Activated T-helper 2 cell treated with anti-CD3 and anti-CD28 coated beads, Interferon-gamma antibody, Interleukin-2, Interleukin-4, amounts not matched to agents 10 μg/mL and 5 μg/mL and 100 μg/mL, durations not matched to agents 14 hours and 24 hours and 36 hours (primary cell): ENCODE measurements around the gene POTEI. TPM values are rescaled to one million over a fixed set of nuclear protein-coding genes. Genes with fewer than 3 reads are reported as not detected.
"Not testable (repeated sequence)": the region's sequence is repeated elsewhere in the genome, so short reads cannot be mapped to it uniquely, and the experiment has no call there.

Experiments
- DNase-seq: peaks from one replicate; pipeline ENCODE4 v3.0.0; 2021; ENCODE audit warnings: low spot score
- H3K27ac Mint-ChIP-seq: one replicate; pipeline ENCODE4 v1.8.0; 2021; ENCODE audit warnings: mixed read lengths
- H3K27me3 Mint-ChIP-seq: one replicate; pipeline ENCODE4 v1.8.0; 2021; ENCODE audit warnings: low read depth, mixed read lengths
- H3K36me3 Mint-ChIP-seq: one replicate; pipeline ENCODE4 v1.8.0; 2021; ENCODE audit warnings: low read depth, mixed read lengths
- H3K4me1 Mint-ChIP-seq: one replicate; pipeline ENCODE4 v1.8.0; 2021; ENCODE audit warnings: low read depth, mixed read lengths
- H3K4me3 Mint-ChIP-seq: one replicate; pipeline ENCODE4 v1.8.0; 2021; ENCODE audit warnings: low read depth, mild to moderate bottlenecking, moderate library complexity, mixed read lengths
- H3K9me3 Mint-ChIP-seq: one replicate; pipeline ENCODE4 v1.8.0; 2021; ENCODE audit warnings: mixed read lengths
- intact Hi-C: fragments of 100-400 bp; cut with micrococcal nuclease; formaldehyde crosslinking; loops from one replicate; pipeline ENCODE4 v1.15.1; 2023
- total RNA-seq: library from RNA; stranded (reverse); gene quantifications from 2 replicates; pipeline ENCODE4 v1.2.3, GENCODE V29; 2022

The POTEI gene
- total RNA-seq, 1 donor from 2014 or later = not detected

- intact Hi-C loops, H3K36me3 Mint-ChIP-seq, H3K27ac Mint-ChIP-seq, H3K27me3 Mint-ChIP-seq, H3K4me3 Mint-ChIP-seq, H3K4me1 Mint-ChIP-seq, H3K9me3 Mint-ChIP-seq, DNase-seq: not testable (repeated sequence)
Measured at GRCh38 chr2:130451278-130451677, 57.9 kb downstream of the POTEI start.

- H3K27ac Mint-ChIP-seq, H3K36me3 Mint-ChIP-seq, H3K9me3 Mint-ChIP-seq, H3K27me3 Mint-ChIP-seq, intact Hi-C loops, DNase-seq, H3K4me1 Mint-ChIP-seq, H3K4me3 Mint-ChIP-seq: not testable (repeated sequence)
Measured at GRCh38 chr2:130450366-130450765, 58.8 kb downstream of the POTEI start.

GRCh38 chr2:130427631-130428030, 81.5 kb downstream of the POTEI start:
- H3K4me3 Mint-ChIP-seq, H3K36me3 Mint-ChIP-seq, intact Hi-C loops, H3K4me1 Mint-ChIP-seq, DNase-seq, H3K27ac Mint-ChIP-seq, H3K9me3 Mint-ChIP-seq: not testable (repeated sequence)
- H3K27me3 Mint-ChIP-seq = peaks cover 10% of the 10 kb centered on the region

- H3K4me1 Mint-ChIP-seq, intact Hi-C loops, H3K36me3 Mint-ChIP-seq, H3K9me3 Mint-ChIP-seq, DNase-seq, H3K4me3 Mint-ChIP-seq, H3K27me3 Mint-ChIP-seq, H3K27ac Mint-ChIP-seq: not testable (repeated sequence)
Measured at GRCh38 chr2:130418845-130419244, 90.3 kb downstream of the POTEI start.

GRCh38 chr2:130416693-130417092, 92.4 kb downstream of the POTEI start:
- H3K9me3 Mint-ChIP-seq, H3K4me3 Mint-ChIP-seq, DNase-seq, H3K27me3 Mint-ChIP-seq, intact Hi-C loops, H3K27ac Mint-ChIP-seq, H3K4me1 Mint-ChIP-seq, H3K36me3 Mint-ChIP-seq: not testable (repeated sequence)

Other genes starting within 250 kb of the POTEI start
- 136 and 142 TPM in 2 replicates for gene IMP4, start 166.4 kb downstream of the POTEI start, total RNA-seq
- gene PTPN18, start 153.3 kb downstream of the POTEI start, total RNA-seq = 72.6 and 72.9 TPM in 2 replicates
- not detected in 2 replicates for gene CFC1B, start 11.9 kb upstream of the POTEI start, total RNA-seq
- gene CFC1, start 90.2 kb upstream of the POTEI start, total RNA-seq = not detected in 2 replicates
- not detected in 2 replicates for gene POTEJ, start 102.1 kb upstream of the POTEI start, total RNA-seq
- not detected in 2 replicates for gene GPR148, start 219.7 kb upstream of the POTEI start, total RNA-seq
- not detected in 2 replicates for gene AMER3, start 246.2 kb upstream of the POTEI start, total RNA-seq